ENCODE measurements around the gene SLC35G2.
"Not testable (repeated sequence)": the region's sequence is repeated elsewhere in the genome, so short reads cannot be mapped to it uniquely, and the experiment has no call there.

SLC35G2 gene

DNA sequence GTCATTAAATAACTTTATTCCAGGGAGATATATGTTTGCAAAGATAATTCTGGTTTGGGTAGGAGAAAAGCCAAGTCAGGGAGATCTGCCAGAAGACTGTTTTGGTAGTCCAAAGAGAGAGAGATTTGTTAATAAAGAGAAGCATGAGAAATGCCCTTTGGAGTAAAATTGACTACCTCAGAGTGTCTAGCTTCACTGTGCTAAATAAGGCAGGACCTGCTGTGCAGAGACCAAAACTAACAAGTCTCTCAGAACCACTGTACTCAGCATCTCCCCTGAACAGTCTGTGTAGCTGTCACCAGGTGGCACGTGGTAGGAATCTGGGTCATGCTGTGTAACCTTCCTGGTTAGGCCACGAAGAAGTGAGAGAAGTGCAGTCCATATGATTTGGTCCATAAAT is 31.6 kb upstream of the SLC35G2 start:
- H3K4me3 ChIP-seq (ENCODE audit: low read depth, low read length), result no peak overlapping the region
- peak; percentile 35 for DNase-seq (ENCODE audit: low read depth)
- TF ChIP-seq, protein P1, sequence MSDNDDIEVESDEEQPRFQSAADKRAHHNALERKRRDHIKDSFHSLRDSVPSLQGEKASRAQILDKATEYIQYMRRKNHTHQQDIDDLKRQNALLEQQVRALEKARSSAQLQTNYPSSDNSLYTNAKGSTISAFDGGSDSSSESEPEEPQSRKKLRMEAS (IDR thresholded peaks at IDR 0.05; ENCODE audit: low read depth, low read length), result peak; percentile 73
- no peak for TF ChIP-seq MYC (IDR thresholded peaks at IDR 0.05; ENCODE audit: low read depth, low read length)
- TF ChIP-seq, protein P2, sequence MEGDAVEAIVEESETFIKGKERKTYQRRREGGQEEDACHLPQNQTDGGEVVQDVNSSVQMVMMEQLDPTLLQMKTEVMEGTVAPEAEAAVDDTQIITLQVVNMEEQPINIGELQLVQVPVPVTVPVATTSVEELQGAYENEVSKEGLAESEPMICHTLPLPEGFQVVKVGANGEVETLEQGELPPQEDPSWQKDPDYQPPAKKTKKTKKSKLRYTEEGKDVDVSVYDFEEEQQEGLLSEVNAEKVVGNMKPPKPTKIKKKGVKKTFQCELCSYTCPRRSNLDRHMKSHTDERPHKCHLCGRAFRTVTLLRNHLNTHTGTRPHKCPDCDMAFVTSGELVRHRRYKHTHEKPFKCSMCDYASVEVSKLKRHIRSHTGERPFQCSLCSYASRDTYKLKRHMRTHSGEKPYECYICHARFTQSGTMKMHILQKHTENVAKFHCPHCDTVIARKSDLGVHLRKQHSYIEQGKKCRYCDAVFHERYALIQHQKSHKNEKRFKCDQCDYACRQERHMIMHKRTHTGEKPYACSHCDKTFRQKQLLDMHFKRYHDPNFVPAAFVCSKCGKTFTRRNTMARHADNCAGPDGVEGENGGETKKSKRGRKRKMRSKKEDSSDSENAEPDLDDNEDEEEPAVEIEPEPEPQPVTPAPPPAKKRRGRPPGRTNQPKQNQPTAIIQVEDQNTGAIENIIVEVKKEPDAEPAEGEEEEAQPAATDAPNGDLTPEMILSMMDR (IDR thresholded peaks at IDR 0.05; ENCODE audit: low read depth, low read length), result no peak
- no peak for TF ChIP-seq POLR2A (IDR thresholded peaks at IDR 0.05; ENCODE audit: extremely low read depth, insufficient read length)

DNA sequence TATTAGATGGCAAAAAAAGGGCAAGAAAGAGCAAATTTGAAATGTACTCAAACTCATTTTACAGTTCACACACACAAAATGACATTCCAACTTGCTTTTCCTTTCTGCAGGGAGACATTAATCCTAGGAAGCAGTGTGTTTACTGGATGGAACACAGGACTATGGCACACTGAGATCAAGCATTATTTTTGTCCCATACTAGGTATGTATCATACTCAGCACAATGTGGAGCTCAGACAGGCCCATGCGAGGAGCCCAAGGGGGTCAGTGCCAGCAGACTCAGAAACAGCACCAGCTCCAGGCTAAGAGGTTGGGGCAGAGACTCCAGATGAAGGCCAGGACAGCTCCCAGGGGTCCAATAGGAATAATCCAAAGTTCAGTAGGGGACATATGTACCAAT is 30.8 kb upstream of the SLC35G2 start:
- H3K4me3 ChIP-seq (ENCODE audit: low read depth, low read length), result no peak overlapping the region
- no peak for DNase-seq (ENCODE audit: low read depth)
- TF ChIP-seq, protein P2 (IDR thresholded peaks at IDR 0.05; ENCODE audit: low read depth, low read length), result no peak
- TF ChIP-seq, protein P1 (IDR thresholded peaks at IDR 0.05; ENCODE audit: low read depth, low read length), result no peak
- TF ChIP-seq POLR2A (IDR thresholded peaks at IDR 0.05; ENCODE audit: extremely low read depth, insufficient read length), result no peak
- TF ChIP-seq MYC (IDR thresholded peaks at IDR 0.05; ENCODE audit: low read depth, low read length), result no peak

DNA sequence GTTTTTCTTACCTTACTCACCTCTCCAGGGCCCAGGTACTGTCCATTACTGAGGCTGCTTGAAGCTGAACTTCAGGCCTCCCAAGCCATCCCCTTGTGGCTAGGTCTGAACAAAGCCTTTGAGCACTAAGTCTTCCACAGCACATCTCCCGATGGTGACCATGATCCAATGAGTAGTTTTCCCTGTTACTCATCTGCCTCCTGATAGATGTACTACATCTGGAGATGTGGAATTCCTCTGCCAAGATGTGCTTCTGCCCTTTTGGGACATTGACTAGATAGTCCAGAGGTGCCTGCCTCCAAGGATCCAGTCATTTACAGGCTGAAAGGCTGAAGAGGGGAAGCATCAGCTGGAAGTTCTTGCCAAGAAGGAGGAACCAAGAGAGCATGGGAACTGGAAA is 28.9 kb upstream of the SLC35G2 start:
- TF ChIP-seq, protein P1 (IDR thresholded peaks at IDR 0.05; ENCODE audit: low read depth, low read length), result no peak
- TF ChIP-seq, protein P2 (IDR thresholded peaks at IDR 0.05; ENCODE audit: low read depth, low read length), result no peak
- TF ChIP-seq MYC (IDR thresholded peaks at IDR 0.05; ENCODE audit: low read depth, low read length) (no peak), POLR2A (IDR thresholded peaks at IDR 0.05; ENCODE audit: extremely low read depth, insufficient read length) (no peak)
- no peak overlapping the region for H3K4me3 ChIP-seq (ENCODE audit: low read depth, low read length)
- no peak for DNase-seq (ENCODE audit: low read depth)

DNA sequence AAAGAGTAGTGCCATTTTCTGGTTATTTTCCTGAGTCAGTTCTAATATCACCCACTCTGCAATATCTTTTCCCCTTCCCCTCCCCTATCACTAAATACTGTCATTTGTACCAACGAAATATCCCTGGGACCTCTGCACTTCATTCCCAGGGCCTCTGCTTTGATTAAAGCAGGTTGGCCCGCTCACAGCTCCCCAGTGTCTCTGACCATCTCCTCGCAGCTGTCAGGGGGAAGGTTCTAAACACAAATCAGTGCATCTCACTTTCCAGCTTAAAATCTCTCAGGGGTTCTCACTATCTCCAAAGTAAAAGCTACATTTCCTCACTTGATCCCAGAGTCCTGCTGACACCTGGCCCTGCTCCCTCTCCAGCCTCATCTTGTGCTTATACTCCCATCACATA is 28.1 kb upstream of the SLC35G2 start:
- H3K4me3 ChIP-seq (ENCODE audit: low read depth, low read length), result no peak overlapping the region
- no peak for DNase-seq (ENCODE audit: low read depth)
- TF ChIP-seq, protein P2 (IDR thresholded peaks at IDR 0.05; ENCODE audit: low read depth, low read length), result no peak
- TF ChIP-seq POLR2A (IDR thresholded peaks at IDR 0.05; ENCODE audit: extremely low read depth, insufficient read length), result no peak
- TF ChIP-seq MYC (IDR thresholded peaks at IDR 0.05; ENCODE audit: low read depth, low read length), result no peak
- TF ChIP-seq, protein P1 (IDR thresholded peaks at IDR 0.05; ENCODE audit: low read depth, low read length), result no peak

DNA sequence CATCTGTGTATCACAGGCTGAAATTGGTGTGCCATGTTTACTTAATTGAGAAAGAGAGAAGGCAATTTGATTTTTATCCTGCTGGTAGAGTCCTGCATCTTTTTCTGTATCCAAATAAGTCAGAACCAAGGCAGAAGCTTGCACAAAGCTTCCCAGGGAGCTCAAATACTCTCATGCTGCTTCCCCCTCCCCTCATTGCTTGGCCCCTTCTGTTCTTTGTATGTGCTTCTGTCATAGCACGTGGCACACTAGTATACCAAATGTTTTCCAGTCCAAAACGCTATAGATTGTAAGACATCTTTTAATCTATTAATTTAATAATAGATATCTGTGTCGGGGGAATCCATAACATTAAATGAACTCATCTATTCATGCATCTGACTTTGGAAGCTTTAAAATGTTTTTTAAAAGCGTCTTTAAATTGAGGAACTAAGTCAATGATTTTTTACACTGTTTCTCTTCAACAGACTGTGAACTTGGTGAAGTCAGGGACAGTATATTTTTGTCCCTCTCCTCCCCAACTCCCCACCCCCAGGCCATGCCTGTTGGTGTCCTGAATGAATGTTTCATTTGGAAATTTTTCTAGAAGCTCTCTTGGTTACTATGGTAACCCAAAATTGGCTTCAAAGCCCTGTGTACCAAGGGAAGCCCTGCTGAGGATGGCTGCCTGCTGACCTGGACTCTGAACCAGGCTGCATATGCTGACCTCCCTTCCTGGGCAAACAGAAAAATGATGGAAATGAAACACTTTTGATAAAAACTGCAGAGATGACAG is 26.2 kb upstream of the SLC35G2 start:
- TF ChIP-seq, protein P2 (IDR thresholded peaks at IDR 0.05; ENCODE audit: low read depth, low read length), result no peak
- TF ChIP-seq, protein P1 (IDR thresholded peaks at IDR 0.05; ENCODE audit: low read depth, low read length), result no peak
- TF ChIP-seq POLR2A (IDR thresholded peaks at IDR 0.05; ENCODE audit: extremely low read depth, insufficient read length), result no peak
- no peak for TF ChIP-seq MYC (IDR thresholded peaks at IDR 0.05; ENCODE audit: low read depth, low read length)
- DNase-seq (ENCODE audit: low read depth), result no peak
- no peak overlapping the region for H3K4me3 ChIP-seq (ENCODE audit: low read depth, low read length)

DNA sequence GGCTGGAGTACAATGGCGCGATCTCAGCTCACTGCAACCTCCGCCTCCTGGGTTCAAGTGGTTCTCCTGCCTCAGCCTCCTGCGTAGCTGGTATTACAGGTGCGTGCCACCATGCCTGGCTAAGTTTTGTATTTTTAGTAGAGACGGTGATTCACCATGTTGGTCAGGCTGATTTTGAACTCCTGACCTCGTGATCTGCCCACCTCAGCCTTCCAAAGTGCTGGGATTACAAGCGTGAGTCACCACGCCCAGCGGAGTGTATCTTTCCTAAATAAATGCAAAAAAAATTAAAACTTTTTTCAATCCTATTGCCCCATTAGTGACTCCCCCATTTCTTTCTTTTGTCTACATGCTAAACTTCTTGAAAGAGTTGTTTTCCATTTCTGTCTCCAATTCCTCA is 17.8 kb upstream of the SLC35G2 start:
- not testable (repeated sequence) for H3K4me3 ChIP-seq (ENCODE audit: low read depth, low read length); DNase-seq (ENCODE audit: low read depth)
